Glomerular visceral epithelial cell (primary cell): ENCODE data around the gene GABRG2.

Source experiments
- DNase-seq: peaks from one replicate; pipeline ENCODE4 v3.0.0-alpha.2; 2016; ENCODE audit errors: extremely low spot score

Gene GABRG2

DNA sequence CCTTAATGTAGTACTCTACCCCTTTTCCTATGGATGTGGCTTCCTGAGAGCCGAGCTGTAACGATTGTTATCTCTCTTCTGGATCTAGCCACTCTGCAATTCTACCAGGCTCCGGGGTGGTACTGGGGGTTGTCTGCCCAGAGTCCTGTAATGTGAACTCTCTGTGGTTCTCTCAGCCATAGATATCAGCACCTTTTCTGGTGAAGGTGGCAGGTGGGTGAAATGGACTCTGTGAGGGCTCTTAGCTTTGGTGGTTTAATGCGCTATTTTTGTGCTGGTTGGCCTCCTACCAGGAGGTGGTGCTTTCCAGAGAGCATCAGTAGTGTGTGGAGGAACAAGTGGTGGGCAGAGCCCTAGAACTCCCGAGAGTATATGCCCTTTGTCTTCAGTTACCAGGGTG is 122.1 kb downstream of the GABRG2 start:
- no peak for DNase-seq

GRCh38 chr5:162193012-162193411 is 125.4 kb downstream of the GABRG2 start:
- DNase-seq: no peak

DNA sequence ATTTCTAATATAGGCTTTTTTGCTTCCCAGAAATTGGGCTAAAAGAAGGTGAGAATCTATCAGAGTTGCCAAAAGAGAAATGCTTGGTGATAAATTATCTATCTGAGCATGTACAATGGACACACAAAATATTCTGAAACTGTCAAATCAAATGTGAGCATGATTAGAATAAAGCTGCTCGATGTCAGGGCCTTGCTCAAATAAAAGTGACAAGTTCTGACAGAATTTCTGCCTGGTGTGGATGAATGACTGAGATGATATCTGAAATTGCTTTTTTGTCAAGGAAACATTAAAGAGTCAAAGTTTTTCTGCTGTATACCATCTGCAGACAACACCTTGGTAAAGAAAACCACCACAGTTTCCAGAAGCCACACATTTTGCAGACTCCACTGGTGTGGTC is 128.8 kb downstream of the GABRG2 start:
- DNase-seq: no peak

- no peak for DNase-seq
Observed at GRCh38 chr5:162202285-162202880, 134.8 kb downstream of the GABRG2 start.
